Measurements from ENCODE around the gene USF2. TPM values are rescaled to one million over a fixed set of nuclear protein-coding genes. Genes with fewer than 3 reads are reported as not detected.

Gene USF2
- total RNA-seq, 1 donor from 2014 or later = 152 TPM

DNA sequence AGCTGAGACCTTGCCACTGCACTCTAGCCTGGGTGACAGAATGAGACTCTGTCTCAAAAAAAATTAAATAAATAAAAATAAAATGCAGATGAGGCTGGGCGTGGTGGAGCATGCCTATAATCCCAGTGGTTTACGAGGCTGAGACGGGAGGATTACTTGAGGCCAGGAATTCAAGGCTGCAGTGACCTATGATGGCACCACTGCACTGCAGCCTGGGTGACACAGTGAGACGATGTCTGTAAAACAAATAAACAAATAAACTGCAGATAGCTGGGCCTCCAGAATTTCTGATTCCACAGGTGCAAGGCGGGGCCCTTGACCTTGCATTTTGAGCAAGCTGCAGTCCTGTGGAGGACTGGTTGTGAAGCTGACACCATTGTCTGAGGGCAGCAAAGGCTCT, 20.1 kb downstream of the USF2 start:
- no peak for ATAC-seq
- no peak for TF ChIP-seq CTCF (IDR thresholded peaks at IDR 0.05)
- H3K4me1 ChIP-seq = no peaks in the 10 kb centered on the region
- no peak for DNase-seq
- no peaks in the 10 kb centered on the region for H3K9me3 ChIP-seq
- H3K27ac ChIP-seq = no peak overlapping the region
- H3K27me3 ChIP-seq = peaks cover 15% of the 10 kb centered on the region
- H3K36me3 ChIP-seq = no peaks in the 10 kb centered on the region
- H3K4me3 ChIP-seq = no peak overlapping the region
- intact Hi-C loops (cut with DNase I) = no loop called here

DNA sequence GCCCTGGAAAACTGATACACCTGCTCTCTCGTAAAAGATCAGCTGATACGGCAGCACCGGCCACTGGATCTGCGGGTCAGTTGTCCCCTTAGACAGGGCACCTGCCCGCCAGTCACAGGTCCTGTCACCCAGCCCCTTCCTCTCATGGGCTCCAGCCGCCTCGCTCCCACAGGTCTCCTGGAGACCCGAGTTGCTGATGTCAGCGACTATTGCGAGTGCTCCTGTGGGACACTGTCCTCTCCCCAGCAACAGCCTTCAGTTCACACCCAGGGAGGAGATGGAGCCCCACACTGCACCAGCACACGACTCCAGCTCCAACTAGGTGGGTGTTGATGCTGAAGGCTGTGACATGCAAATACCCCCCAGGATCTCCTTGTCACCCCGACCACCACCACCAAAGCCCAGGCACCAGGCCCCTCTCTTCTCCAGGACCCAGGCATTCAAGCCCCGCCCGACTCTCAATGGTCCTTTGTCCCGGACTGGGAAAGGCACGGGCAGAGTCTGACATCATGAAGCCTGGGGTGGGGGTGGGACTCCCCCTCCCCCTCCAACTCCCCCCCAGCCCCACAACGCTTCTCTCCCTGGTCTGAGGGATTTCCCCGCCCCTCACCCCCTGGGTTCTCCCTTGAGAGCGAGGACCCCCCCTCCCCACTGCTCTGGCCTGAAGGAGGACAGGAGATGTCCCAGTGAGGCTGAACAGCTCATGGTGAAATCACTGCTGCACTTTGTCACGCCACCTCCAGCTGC, 21.8 kb downstream of the USF2 start:
- H3K4me3 ChIP-seq = no peak overlapping the region
- no peaks in the 10 kb centered on the region for H3K9me3 ChIP-seq
- no peaks in the 10 kb centered on the region for H3K36me3 ChIP-seq
- no peak for DNase-seq
- peaks cover 15% of the 10 kb centered on the region for H3K27me3 ChIP-seq
- TF ChIP-seq CTCF (IDR thresholded peaks at IDR 0.05) = no peak
- H3K27ac ChIP-seq = no peak overlapping the region
- intact Hi-C loops (cut with DNase I) = no loop called here
- no peak for ATAC-seq
- no peaks in the 10 kb centered on the region for H3K4me1 ChIP-seq

DNA sequence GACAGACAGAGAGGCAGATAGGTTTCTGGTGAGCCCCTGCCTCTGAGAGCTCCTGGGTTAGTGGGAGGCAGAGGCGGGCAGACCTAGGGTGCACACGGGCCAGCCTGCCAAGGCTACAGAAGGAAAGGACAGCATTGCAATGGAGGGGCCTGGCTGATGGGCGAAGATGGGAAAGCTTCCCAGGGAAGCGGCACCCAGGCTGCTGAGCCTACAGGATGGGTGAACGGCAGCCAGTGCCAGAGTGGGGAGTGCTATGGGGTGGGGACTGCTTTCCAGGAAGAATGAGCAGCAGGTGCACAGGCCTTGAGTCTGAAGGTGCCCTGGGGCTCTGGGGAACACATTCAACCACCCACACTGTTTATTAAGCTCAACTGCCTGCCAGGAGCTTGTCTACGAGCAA, 22.5 kb downstream of the USF2 start:
- TF ChIP-seq CTCF (IDR thresholded peaks at IDR 0.05) = no peak
- no peaks in the 10 kb centered on the region for H3K36me3 ChIP-seq
- H3K9me3 ChIP-seq = no peaks in the 10 kb centered on the region
- H3K4me1 ChIP-seq = no peaks in the 10 kb centered on the region
- no peak overlapping the region for H3K4me3 ChIP-seq
- intact Hi-C loops (cut with DNase I) = no loop called here
- H3K27ac ChIP-seq = no peak overlapping the region
- DNase-seq (no peak), ATAC-seq (no peak)
- peaks cover 15% of the 10 kb centered on the region for H3K27me3 ChIP-seq

- TF ChIP-seq CTCF (IDR thresholded peaks at IDR 0.05) = no peak
- intact Hi-C loops (cut with DNase I) = no loop called here
- no peaks in the 10 kb centered on the region for H3K9me3 ChIP-seq
These were observed 23.2 kb downstream of the USF2 start, which contains the start of gene MAG for GRCh38 chr19:35291916-35292315. Gene MAG (plus strand): TSS chr19:35292161. CDS start chr19:35295409, 3,248 bp downstream.

GRCh38 chr19:35292421-35293362, 23.9 kb downstream of the USF2 start:
- no peak for ATAC-seq
- no peaks in the 10 kb centered on the region for H3K36me3 ChIP-seq
- intact Hi-C loops (cut with DNase I) = no loop called here
- H3K27me3 ChIP-seq = peaks cover 15% of the 10 kb centered on the region
- TF ChIP-seq CTCF (IDR thresholded peaks at IDR 0.05) = no peak
- H3K4me3 ChIP-seq = no peak overlapping the region
- DNase-seq = no peak
- H3K4me1 ChIP-seq = no peaks in the 10 kb centered on the region
- H3K27ac ChIP-seq = no peak overlapping the region
- no peaks in the 10 kb centered on the region for H3K9me3 ChIP-seq

More at GRCh38 chr19:35291916-35292315, 23.2 kb downstream of the USF2 start, which contains the start of gene MAG:
- peaks cover 15% of the 10 kb centered on the region for H3K27me3 ChIP-seq
- no peak for ATAC-seq
- H3K4me1 ChIP-seq = no peaks in the 10 kb centered on the region
- H3K27ac ChIP-seq = no peak within 1 kb of the TSS
- DNase-seq = no peak
- no peak within 1 kb of the TSS for H3K4me3 ChIP-seq
- no peaks in the 10 kb centered on the region for H3K36me3 ChIP-seq
